GM18520 (cell line): ENCODE data around the gene LGALS12.
"Not testable (repeated sequence)": the region's sequence is repeated elsewhere in the genome, so short reads cannot be mapped to it uniquely, and the experiment has no call there.

Source experiments
- ATAC-seq: cut with Tn5 transposase; IDR thresholded peaks from one replicate; pipeline ENCODE4 v1.9.1; 2021; ENCODE audit not compliant: unreplicated experiment

The LGALS12 gene

DNA sequence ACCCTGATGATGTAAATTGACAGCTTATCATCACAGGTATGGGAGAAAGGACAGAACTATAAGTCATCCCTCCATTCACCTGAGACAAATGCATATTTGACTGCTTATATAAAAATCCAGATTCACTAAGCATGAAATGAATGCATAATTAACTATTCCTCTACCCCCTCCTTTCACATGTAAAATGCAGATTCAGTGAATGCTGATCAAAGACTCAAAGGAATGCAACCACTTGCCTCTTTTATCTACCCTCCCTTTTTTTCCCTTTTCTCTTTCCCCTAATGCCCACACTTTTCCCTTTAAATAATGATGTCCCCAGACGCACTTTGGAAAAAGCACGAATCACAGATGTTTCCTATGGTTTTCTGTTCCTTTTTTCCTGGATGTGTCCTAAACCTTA is 26.2 kb downstream of the LGALS12 start:
- no peak for ATAC-seq

GRCh38 chr11:63532799-63533475 is 27.1 kb downstream of the LGALS12 start:
- no peak for ATAC-seq

- ATAC-seq, result no peak
Measured at GRCh38 chr11:63534076-63534475, 28.2 kb downstream of the LGALS12 start.

GRCh38 chr11:63534895-63535461 is 29.1 kb downstream of the LGALS12 start:
- no peak for ATAC-seq

DNA sequence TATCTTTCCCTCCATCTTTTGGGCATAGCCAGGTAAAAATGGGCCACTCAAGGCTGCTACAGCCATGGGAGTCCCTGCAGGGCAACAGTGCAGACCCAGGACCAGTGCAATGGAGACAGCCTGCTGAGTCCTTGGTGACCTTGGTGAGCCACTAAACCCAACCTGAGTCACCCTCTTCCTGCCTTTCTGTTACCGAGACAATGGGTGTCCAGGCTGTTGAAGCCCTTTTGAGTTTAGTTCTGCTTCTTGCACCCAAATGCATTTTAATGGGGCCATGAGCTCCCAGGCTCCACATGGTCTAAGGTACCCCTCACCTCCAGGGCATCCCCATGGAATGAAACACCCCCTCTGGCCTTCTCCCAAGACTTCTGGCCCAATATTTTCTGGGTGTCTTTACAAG is 29.9 kb downstream of the LGALS12 start:
- ATAC-seq, result no peak

- no peak for ATAC-seq
Measured at GRCh38 chr11:63536669-63537292, 30.9 kb downstream of the LGALS12 start, which contains the start of gene PLAAT4. Gene PLAAT4, plus strand, starts transcription at chr11:63536808. Its CDS starts 61 bp downstream, at chr11:63536869.

GRCh38 chr11:63537293-63538101 is 31.6 kb downstream of the LGALS12 start:
- ATAC-seq, result no peak

- ATAC-seq, result not testable (repeated sequence)
Measured at GRCh38 chr11:63542506-63542905, 36.6 kb downstream of the LGALS12 start.

DNA sequence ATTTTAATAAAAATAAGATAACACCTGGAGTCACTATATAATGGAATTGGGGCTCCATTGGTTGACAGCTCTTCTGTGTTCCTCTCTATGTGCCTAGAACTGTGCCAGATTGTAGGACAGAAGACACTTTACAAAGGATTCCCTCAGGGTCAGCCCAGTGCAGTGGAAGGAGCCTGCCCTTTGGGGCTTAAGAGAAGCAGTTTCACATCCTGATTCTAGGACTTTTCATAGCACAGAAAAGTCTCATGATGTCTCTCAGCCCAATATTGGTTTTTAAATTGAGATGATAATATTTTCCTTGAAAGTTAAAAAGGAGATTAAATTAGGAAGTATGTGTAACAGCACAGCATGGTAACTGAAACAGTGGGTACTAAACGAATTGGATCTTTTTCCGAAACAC is 37.8 kb downstream of the LGALS12 start:
- ATAC-seq, result no peak

DNA sequence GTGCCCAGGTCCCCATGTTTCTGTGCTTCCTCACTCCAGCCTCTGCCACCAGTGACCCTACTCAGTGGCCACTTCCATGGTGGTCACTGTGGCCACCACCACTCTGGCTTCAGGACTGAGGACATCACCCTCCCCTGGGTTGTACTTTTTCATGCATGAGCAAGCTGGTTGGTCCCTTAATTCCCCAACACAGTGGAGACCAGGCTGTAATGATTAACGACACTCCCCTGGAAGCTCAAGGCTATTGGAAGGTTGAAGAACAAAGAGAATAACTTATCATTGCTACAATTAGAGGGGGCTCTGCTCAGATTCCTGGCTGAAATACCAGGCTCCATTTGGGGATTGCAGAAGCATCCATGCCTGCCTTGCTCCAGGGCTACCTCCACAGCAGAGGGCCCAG is 41.2 kb downstream of the LGALS12 start:
- no peak for ATAC-seq

DNA sequence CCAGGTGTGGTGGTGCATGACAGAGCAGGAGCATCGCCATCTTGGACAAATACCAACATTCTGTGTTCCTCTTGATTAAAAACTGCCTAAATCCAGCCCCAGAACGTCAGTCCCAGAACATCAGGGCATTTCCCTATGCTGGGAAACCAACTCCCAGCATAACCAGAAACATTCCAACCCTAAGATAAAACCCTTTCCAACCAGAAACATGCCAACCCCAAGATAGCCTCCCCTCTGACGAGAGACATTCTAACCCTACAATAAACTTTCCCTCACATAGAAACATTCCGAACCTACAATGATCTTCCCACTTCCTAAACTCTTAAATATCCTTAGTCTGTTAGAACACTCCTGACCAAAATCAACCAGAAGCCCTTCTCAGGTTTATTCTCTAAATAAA is 42.3 kb downstream of the LGALS12 start:
- no peak for ATAC-seq

- ATAC-seq, result no peak
Measured at GRCh38 chr11:63549411-63549810, 43.5 kb downstream of the LGALS12 start.

DNA sequence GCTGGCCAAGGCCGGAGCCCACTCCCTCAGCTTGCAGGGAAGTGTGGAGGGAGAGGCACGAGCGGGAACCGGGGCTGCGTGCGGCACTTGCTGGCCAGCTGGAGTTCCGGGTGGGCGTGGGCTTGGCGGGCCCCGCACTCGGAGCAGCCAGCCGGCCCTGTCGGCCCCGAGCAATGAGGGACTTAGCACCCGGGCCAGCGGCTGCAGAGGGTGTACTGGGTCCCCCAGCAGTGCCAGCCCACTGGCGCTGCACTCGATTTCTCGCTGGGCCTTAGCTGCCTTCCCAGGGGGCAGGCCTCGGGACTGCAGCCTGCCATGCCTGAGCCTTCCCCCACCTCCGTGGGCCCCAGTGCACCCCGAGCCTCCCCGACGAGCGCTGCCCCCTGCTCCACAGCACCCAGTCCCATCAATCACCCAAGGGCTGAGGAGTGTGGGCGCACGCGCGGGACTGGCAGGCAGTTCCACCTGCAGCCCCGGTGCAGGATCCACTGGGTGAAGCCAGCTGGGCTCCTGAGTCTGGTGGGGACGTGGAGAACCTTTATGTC is 44.3 kb downstream of the LGALS12 start:
- ATAC-seq, result not testable (repeated sequence)

GRCh38 chr11:63551091-63551888 is 45.4 kb downstream of the LGALS12 start:
- no peak for ATAC-seq

DNA sequence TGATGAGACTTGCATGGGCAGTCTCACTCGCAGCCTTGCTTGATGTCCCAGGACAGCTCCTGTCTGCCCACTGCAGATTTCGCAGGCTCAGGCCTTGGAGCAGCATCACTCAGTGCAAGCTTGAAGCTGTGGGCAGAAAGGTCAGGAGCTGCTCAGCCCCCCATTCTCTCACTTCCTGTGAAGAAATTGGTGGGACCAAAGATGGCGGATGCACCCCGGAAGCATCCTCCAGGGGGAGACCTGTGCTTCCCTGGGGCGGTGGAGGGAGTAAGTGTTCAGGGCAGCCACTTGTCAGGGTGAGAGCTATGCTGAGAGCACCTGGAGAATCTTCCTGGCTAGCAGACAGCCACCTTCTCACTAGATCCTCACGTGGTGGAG is 46.0 kb downstream of the LGALS12 start:
- ATAC-seq, result no peak

- ATAC-seq, result no peak
Measured at GRCh38 chr11:63552921-63553320, 47.0 kb downstream of the LGALS12 start.

DNA sequence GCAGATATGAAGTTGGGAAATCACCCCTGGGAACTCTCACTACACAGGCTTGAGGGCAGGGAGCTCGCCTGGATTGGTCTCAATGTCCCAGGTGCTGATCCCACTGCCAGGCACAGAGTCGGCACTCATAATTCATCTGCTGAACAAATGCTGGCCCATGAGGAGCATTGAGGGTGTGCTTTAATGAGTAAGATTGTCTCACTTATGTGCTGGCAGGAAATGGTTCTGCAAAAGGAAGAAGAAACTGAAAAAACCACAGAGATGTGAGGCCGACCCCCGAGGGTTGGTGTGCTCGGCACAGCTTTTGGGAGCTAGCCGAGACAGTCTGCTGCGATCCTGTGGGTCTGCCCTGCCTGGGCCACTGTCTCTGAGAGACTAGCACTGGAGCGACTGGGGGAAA is 47.9 kb downstream of the LGALS12 start:
- ATAC-seq, result no peak

DNA sequence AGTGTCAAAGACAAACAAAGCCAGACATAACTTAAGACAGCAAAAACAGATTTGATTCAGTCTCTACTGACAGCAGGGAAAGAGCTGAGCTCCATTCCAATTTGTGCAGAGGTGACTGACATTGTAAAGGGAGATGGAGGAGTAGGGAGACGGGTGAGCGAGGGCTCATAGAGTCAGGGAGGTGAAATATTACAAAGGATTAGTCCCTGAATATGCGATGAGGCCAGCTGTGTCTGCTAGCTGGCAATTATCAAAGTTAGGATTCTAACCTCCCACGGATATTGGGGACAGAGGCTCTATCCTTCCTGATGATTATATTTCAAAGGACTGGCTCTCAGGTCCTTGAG is 49.0 kb downstream of the LGALS12 start:
- ATAC-seq, result no peak

DNA sequence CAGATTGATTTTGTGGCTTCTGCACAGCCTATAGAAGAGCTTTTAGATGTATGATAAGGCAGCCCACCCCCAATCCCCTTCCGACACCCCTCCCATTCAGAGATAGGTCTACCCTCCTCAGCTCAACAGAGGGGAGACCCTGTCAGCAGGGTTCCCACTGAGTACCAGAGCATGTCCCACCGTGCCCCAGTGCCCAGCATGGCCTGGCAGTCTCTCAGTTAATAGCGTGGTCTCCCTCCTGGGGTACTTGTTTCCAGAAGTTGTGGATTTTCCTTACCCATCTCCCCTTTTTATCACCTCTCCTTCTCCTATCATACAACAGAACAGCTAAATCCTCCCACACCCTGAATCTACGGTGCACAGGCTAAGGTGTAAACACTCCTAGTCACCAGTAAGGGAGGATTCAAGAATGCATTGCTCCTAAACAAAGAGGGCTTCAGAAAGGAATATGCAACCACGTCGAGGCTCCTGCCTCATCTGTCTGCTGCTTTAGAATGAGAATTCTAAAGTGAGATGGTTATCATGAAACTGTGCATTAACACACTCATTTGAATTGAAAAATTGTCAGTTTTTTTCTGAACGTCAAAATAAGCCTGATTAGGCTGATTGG is 50.6 kb downstream of the LGALS12 start:
- ATAC-seq, result no peak

- no peak for ATAC-seq
Measured at GRCh38 chr11:63557570-63557969, 51.7 kb downstream of the LGALS12 start.
